HUDEP-2 (cell line): ENCODE data around the gene ATP8B3.
A peak's percentile ranks its signal among the peaks of the same experiment; 100 is the strongest.
"Not testable (repeated sequence)": the region's sequence is repeated elsewhere in the genome, so short reads cannot be mapped to it uniquely, and the experiment has no call there.

ENCODE experiments used
- DNase-seq, 76 experiments: peaks; one replicate each; lab custom pipeline; 2025; ENCODE audit not compliant: unreplicated experiment in 76 of 76; lab: John Stamatoyannopoulos, UW

Gene ATP8B3

GRCh38 chr19:1761528-1762242, 50.4 kb downstream of the ATP8B3 start:
- no peak for DNase-seq

DNA sequence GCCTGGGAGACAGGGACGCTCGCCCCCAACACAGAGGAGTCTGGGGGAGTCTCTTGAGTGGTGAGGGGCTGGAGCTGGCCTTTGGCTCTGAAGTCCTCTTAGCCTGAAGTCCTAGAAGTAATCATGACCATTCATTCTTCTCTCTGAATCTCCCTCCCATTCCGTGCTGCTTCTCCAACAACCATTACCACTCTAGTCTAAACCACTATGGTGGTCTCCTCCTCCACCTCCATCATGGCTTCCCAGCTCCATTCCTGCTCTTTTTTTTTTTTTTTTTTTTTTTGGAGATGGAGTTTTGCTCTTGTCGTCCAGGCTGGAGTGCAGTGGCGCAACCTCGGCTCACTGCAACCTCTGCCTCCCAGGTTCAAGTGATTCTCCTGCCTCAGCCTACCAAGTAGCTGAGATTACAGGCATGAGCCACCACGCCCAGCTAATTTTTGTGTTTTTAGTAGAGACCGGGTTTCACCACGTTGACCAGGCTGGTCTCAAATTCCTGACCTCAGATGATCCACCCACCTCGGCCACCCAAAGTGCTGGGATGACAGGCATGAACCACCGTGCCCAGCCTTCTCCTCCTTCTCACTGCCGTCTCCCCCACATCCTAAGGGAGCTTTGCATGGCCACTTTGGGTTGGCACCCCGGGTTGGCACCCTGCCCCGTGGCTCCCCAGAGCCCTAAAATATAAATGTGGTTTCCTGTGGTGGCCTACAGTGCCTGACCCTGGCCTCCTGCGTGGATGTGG, 51.1 kb downstream of the ATP8B3 start:
- DNase-seq: not testable (repeated sequence)

DNA sequence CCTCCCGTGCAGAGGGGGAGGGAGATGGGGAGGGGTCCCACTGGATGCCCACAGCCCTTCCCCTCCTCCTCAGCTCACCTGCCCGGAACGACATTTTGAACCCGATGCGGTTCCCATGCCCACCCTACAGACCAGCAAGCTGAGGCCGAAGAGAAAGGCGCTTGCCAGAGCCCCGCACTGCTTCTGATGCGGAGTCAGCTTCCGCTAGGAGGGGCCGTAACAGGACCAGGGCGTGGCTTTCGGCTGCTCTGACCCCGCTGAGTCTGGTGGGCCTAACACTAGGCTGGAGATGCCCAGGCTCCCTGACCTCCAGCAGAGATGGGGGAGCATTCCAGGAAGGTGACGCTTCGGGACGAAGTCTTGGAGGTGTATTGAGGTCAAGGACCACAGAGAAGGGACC, 52.1 kb downstream of the ATP8B3 start:
- no peak for DNase-seq

GRCh38 chr19:1758959-1759903, 52.8 kb downstream of the ATP8B3 start:
- DNase-seq: no peak

GRCh38 chr19:1758231-1758577, 53.9 kb downstream of the ATP8B3 start:
- no peak for DNase-seq

GRCh38 chr19:1757468-1758230, 54.4 kb downstream of the ATP8B3 start:
- DNase-seq: no peak

GRCh38 chr19:1756705-1757465, 55.2 kb downstream of the ATP8B3 start:
- DNase-seq: no peak

- no peak for DNase-seq
Measured at GRCh38 chr19:1756264-1756663, 55.8 kb downstream of the ATP8B3 start.

DNA sequence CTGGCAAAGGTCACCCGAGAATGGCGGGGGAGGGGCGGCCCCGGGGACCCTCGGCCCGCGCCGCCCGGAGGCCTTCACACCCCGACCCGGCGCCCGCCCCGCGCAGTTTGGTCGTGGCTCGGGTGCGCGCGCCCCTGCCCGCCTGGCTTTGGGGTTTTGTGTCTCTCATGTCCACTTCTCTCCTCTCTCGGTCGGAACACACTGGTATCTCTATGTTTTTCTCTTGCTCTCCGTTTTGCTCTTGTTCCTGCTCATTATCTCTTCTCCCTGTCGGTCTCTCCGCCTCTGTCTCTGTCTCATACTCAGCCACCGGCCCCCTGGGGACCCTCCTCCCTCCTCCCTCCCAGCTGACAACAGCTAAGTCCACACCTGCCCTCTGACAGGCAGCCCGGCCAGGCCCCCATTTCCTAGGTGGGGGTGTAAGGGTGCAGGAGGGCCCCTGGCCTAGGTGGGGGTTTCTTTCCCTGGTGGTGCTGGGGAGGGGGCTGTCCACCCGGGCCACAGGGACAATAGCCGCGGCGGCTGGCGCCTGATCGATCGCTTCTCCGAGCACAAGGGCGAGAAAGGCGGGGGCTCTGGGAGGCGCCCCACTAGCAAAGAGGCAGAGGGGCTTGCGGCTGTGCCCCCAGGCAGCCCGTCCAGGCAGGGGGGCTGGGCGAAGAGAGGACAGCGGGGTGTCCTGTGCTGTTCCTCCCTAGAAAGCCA, 56.5 kb downstream of the ATP8B3 start:
- DNase-seq: no peak

DNA sequence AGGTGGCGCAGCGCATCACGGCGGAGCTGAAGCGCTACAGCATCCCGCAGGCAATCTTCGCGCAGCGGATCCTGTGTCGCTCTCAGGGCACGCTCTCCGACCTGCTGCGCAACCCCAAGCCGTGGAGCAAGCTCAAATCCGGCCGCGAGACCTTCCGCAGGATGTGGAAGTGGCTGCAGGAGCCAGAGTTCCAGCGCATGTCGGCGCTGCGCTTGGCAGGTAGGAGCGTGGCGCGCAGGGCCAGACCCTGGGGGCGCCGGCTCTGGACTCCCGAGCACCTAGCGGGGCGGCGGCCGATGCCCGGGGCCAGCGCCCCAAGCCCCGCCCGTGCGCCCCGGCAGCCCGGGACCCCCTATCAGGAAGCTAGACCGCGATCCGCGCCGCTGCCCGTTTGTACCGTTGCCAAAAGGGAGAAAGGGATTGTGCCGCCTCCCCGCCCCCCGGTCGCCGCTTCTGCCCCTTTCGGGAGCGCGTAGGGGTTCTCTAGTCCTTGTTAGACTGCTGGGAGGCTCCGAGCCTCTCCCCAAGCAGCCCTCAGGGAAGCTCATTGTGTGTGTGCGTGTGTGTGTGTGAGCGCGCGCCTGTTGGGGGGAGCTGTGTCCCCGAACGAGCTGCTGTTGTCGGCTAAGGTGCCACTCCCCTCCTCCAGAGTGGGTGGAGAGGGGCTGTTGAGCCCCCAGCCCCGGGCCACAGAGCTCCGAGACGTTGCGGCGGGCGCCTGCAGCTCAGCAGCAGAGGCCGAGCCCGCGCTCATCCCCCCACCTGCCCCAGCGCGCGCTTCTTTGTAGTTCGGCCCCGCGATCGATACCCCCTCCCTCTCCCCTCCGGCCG, 57.2 kb downstream of the ATP8B3 start:
- DNase-seq: peak in 1 of 76 experiments; percentile 19

DNA sequence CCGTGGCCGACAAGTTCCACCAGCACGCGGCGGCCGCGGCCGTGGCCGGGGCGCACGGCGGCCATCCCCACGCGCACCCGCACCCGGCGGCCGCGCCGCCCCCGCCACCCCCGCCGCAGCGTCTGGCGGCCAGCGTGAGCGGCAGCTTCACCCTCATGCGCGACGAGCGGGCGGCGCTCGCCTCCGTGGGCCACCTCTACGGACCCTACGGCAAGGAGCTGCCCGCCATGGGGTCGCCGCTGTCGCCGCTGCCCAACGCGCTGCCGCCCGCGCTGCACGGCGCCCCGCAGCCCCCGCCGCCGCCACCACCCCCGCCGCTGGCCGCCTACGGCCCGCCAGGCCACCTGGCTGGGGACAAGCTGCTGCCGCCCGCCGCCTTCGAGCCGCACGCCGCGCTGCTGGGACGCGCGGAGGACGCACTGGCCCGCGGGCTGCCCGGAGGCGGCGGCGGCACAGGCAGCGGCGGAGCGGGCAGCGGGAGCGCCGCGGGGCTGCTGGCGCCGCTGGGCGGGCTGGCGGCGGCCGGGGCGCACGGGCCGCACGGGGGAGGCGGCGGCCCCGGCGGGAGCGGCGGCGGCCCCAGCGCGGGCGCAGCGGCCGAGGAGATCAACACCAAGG, 57.9 kb downstream of the ATP8B3 start:
- DNase-seq: no peak

- DNase-seq: peak in 1 of 76 experiments; percentile 18
Measured at GRCh38 chr19:1752757-1753728, 59.0 kb downstream of the ATP8B3 start, which contains the start of gene ONECUT3. ONECUT3 (plus strand) TSS chr19:1753506; CDS start chr19:1753663, 157 bp downstream.

- DNase-seq: no peak
Measured at GRCh38 chr19:1752009-1752756, 59.9 kb downstream of the ATP8B3 start.

DNA sequence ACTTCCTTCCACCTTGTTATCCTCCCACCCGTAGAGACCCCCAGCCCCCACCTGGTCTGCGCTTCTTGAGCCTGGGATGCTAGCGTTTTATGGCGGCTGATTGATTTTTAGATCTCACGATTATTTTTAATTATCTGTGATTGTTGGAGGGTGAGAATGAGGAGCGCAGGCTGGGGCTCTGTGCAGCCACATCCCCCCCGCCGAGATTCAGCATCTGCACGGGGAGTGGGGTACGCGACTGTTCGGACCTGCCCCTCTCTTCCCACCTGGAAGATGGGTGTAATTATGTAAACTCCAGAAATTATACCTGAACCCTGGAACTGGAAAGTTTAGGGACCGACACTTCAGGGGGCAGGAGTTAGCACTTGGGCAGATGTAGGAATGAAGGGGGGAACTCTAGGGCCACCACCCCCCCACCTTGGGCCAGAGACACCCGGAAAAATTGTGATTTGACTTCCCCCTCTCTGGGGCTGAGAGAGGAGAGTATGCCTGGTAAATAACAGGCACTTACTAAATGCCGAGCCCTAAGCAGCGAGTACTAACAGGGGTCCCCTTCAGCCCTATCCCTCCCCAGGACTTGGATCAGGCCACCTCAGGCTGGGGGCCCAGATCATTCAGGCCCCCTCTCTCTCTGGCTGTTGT, 60.6 kb downstream of the ATP8B3 start:
- DNase-seq: no peak

DNA sequence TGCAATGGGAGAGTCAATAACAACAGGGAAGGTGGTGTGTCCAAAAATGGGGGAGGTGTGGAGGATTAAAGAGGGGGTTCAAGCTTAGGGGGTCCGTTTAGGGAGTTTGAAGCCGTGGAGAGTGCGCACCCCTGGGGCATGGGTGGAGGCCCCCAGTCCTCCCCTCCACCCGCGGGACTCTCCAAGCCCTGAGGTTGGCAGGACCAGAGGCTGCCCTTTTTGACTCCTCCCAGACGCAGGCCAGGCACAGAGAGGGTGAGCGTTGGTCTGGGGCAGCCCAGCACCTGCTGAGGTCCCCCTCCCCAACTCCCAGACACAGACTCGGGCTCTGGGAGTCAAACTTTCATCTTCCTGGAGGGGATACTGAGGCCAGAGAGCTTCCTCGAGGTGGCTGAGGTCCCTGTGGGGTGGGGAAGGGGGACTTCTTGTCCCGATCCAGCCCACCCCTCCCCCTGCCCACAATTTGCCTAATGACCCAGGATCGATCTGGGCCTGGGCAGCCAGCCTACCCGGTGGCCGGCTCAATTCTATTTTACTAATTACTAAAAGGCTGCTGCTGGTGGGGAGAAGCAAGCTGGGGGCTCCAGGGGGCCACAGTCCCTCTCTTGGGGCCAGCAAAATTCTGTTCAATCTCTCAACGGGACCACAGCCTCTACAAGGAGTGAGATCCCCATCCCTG, 61.6 kb downstream of the ATP8B3 start:
- no peak for DNase-seq
